Measurements from ENCODE around the gene SLC22A23. TPM values are rescaled to one million over a fixed set of nuclear protein-coding genes. Genes with fewer than 3 reads are reported as not detected.

SLC22A23 gene
- total RNA-seq, 2 donors from 2014 or later, result 53.1 to 129 TPM

DNA sequence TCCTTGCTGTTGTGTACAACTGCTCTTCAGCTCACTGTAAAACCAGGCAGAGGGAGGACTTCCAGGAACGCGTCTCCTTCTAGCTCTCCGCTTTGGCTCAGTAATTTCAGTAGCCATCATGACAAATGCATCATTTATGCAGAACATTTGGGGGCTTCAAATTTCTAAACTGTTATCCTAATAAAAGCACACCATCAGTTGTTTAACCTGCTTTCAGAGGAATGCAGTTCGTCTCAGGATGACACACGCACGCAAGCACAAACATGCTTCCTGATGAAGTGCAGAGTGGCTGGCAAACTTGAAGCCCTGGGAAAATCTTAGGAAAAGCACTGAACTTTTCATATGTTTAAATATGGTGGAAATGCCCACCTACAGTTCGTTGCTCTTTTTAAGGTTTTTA is 24.4 kb downstream of the SLC22A23 start:
- Histone ChIP-seq H3K4me1 (replicated peaks) (peaks cover 3% of the 10 kb centered on the region), H3K36me3 (no peaks in the 10 kb centered on the region), H3K9me3 (no peaks in the 10 kb centered on the region), H3K4me3 (no peak overlapping the region), H3K27ac (peak overlapping the region; percentile 12 to 48), H3K27me3 (replicated peaks; ENCODE audit: insufficient read depth) (no peaks in the 10 kb centered on the region)
- TF ChIP-seq, protein P1, sequence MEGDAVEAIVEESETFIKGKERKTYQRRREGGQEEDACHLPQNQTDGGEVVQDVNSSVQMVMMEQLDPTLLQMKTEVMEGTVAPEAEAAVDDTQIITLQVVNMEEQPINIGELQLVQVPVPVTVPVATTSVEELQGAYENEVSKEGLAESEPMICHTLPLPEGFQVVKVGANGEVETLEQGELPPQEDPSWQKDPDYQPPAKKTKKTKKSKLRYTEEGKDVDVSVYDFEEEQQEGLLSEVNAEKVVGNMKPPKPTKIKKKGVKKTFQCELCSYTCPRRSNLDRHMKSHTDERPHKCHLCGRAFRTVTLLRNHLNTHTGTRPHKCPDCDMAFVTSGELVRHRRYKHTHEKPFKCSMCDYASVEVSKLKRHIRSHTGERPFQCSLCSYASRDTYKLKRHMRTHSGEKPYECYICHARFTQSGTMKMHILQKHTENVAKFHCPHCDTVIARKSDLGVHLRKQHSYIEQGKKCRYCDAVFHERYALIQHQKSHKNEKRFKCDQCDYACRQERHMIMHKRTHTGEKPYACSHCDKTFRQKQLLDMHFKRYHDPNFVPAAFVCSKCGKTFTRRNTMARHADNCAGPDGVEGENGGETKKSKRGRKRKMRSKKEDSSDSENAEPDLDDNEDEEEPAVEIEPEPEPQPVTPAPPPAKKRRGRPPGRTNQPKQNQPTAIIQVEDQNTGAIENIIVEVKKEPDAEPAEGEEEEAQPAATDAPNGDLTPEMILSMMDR (IDR thresholded peaks at IDR 0.05), result no peak
- TF ChIP-seq POLR2AphosphoS5 (IDR thresholded peaks at IDR 0.05), result peak; percentile 8
- WGBS, result 59% methylated on average over 7 of the region's 7 CpGs
- peak; percentile 36 for DNase-seq (ENCODE audit: low spot score)
- intact Hi-C loops (cut with DNase I), result no loop called here

DNA sequence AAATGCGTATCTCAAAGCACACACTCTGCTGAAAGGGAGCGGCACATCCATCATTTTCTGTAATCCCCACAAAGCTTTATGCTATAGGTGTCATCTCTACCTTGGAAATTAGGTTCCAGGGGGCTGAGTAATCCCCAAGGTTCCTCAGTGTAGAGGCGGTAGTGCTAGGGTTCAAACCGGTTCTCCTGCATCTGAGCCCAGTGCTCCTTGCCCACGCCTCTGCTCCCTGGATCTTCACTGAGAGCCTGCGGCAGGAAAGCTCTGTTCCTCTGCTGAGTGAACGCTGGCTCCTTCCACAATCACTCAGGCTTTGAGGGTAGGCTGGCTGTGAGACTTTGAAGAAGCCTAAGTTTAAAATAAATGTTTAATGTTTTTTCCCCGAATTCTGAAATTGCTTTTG is 24.9 kb downstream of the SLC22A23 start:
- Histone ChIP-seq H3K4me3 (no peak overlapping the region), H3K27ac (peak overlapping the region in 1 of 2 donors; percentile 15), H3K9me3 (no peaks in the 10 kb centered on the region), H3K36me3 (no peaks in the 10 kb centered on the region), H3K27me3 (replicated peaks; ENCODE audit: insufficient read depth) (no peaks in the 10 kb centered on the region), H3K4me1 (replicated peaks) (peaks cover 4% of the 10 kb centered on the region)
- no peak for TF ChIP-seq POLR2AphosphoS5 (IDR thresholded peaks at IDR 0.05)
- TF ChIP-seq, protein P1 (IDR thresholded peaks at IDR 0.05), result no peak
- TF ChIP-seq POLR2A (IDR thresholded peaks at IDR 0.05), result no peak
- no peak for DNase-seq (ENCODE audit: low spot score)
- intact Hi-C loops (cut with DNase I), result no loop called here
- 44% methylated on average over 8 of the region's 8 CpGs for WGBS

DNA sequence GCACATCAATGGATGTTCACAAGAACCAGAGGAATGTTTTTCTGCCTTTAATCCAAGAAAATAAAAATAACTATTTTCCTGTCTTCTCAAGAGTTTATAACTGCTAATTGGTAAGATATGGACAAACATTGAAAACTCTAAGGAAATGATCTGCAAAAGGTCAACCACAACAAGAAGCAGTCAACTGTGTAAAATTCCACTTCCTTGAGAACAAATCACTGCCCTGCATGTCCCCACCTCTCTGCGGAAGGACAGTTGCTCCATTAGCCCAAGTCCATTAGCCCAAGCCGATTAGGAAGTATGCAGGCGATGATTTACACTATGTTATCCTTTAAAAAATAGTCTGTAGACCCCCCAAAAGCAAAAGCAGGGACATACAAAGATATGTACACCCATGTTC is 27.6 kb downstream of the SLC22A23 start:
- DNase-seq (ENCODE audit: low spot score), result no peak
- Histone ChIP-seq H3K27ac (no peak overlapping the region), H3K36me3 (no peaks in the 10 kb centered on the region), H3K4me3 (no peak overlapping the region), H3K27me3 (replicated peaks; ENCODE audit: insufficient read depth) (no peaks in the 10 kb centered on the region), H3K4me1 (replicated peaks) (peaks cover 5% of the 10 kb centered on the region), H3K9me3 (no peaks in the 10 kb centered on the region)
- TF ChIP-seq, protein P1 (IDR thresholded peaks at IDR 0.05), result no peak
- TF ChIP-seq POLR2AphosphoS5 (IDR thresholded peaks at IDR 0.05), result no peak
- no peak for TF ChIP-seq POLR2A (IDR thresholded peaks at IDR 0.05)
- intact Hi-C loops (cut with DNase I), result no loop called here
- WGBS, result 95% methylated on average over 3 of the region's 3 CpGs

DNA sequence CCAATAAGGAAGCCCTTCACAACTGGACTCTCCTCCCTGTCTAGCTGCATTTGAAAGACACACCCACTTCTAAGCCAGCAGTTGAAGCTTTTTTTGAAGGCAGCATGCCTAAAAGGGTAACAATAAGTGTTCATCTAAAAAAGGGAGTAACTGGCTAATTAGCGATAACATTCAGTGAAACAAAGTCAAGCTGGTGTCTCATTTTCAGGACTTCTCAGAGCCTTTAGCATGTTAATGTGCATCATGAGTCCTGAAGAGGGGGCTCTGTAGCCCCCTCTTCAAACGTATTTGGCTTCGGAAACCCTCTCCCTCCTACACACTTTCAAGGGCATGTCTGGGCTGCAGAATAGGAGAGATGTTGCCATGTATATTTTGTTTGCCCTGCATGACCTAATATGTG is 28.1 kb downstream of the SLC22A23 start:
- WGBS, result 73% methylated on average over 3 of the region's 3 CpGs
- Histone ChIP-seq H3K4me1 (replicated peaks) (peaks cover 5% of the 10 kb centered on the region), H3K36me3 (no peaks in the 10 kb centered on the region)

DNA sequence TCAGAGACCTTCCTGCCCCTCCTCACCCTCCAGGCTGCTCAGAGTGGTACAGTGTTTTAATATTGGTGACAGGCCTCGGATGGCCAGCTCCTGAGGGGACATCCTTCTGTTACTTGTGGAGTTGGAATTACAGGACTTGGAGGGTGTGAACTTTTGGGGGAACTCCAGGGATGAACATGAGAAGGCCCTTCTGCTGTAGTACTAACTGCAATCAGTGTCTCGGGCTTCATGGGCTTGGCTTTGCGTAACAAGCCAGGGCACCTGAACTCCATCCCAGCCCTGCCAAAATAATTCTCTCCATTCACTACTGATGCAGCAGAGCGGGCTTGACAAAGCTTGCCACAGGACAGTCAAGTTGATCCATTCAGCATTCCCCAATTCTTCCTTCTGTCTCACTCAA is 28.6 kb downstream of the SLC22A23 start:
- peaks cover 5% of the 10 kb centered on the region for H3K4me1 ChIP-seq (replicated peaks)

More for the DNA sequence above, 28.1 kb downstream of the SLC22A23 start:
- TF ChIP-seq, protein P1 (IDR thresholded peaks at IDR 0.05), result no peak
- TF ChIP-seq POLR2A (IDR thresholded peaks at IDR 0.05), result no peak
- no peak for TF ChIP-seq POLR2AphosphoS5 (IDR thresholded peaks at IDR 0.05)
- Histone ChIP-seq H3K9me3 (no peaks in the 10 kb centered on the region), H3K4me3 (no peak overlapping the region), H3K27me3 (replicated peaks; ENCODE audit: insufficient read depth) (no peaks in the 10 kb centered on the region), H3K27ac (no peak overlapping the region)
- no peak for DNase-seq (ENCODE audit: low spot score)
- intact Hi-C loops (cut with DNase I), result no loop called here

More for the DNA sequence above, 28.6 kb downstream of the SLC22A23 start:
- Histone ChIP-seq H3K27me3 (replicated peaks; ENCODE audit: insufficient read depth) (no peaks in the 10 kb centered on the region), H3K36me3 (no peaks in the 10 kb centered on the region), H3K27ac (peak overlapping the region in 1 of 2 donors; percentile 21), H3K9me3 (no peaks in the 10 kb centered on the region), H3K4me3 (no peak overlapping the region)
- intact Hi-C loops (cut with DNase I), result no loop called here
- TF ChIP-seq POLR2AphosphoS5 (IDR thresholded peaks at IDR 0.05) (no peak), POLR2A (IDR thresholded peaks at IDR 0.05) (no peak)
- TF ChIP-seq, protein P1 (IDR thresholded peaks at IDR 0.05), result no peak
- 34% methylated on average over 4 of the region's 4 CpGs for WGBS
- DNase-seq (ENCODE audit: low spot score), result peak; percentile 37
